SK-MEL-5 (cell line): ENCODE measurements around the gene REELD1. TPM values are rescaled to one million over a fixed set of nuclear protein-coding genes. Genes with fewer than 3 reads are reported as not detected.

Experiments used
- DNase-seq: peaks from one replicate; pipeline ENCODE4 v3.0.0-alpha.2; 2016; ENCODE audit warnings: low read depth, low spot score
- in situ Hi-C: cut with HindIII; loops from 2 replicates; pipeline ENCODE4 v1.10.0; 2016; ENCODE audit warnings: low sequenced_read_pairs, high pct_unique_total_duplicates, low pct_unique_long_range_greater_than_20kb
- total RNA-seq: library from RNA; depleted of rRNA; stranded (reverse); fragments of >200 nt; shearing (Covaris generic); gene quantifications from 2 replicates; pipeline ENCODE4 v1.2.3, GENCODE V29; 2014

REELD1 gene
- total RNA-seq, 1 experiment from 2014 or later, result not detected

DNA sequence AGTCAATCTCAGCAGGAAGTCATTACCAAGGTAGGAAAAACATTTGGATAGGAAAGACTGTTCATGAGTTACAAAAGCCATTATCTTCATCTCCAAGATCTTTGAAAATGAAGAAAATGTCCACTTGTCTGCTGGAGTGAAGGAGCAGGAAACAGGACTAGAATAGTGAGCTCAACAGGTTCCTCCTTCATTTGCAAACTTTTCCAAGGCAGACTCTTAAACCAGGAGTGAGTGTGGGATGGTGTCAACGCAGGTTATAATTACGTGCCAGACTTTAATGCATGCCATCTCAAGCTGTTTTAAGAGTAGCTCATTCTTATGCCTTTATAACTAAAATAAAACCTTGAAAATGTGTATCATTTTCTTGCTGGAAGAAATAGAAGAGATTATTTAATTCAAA lies 3.4 kb upstream of the REELD1 start:
- in situ Hi-C loops, result no loop called here
- no peak for DNase-seq

DNA sequence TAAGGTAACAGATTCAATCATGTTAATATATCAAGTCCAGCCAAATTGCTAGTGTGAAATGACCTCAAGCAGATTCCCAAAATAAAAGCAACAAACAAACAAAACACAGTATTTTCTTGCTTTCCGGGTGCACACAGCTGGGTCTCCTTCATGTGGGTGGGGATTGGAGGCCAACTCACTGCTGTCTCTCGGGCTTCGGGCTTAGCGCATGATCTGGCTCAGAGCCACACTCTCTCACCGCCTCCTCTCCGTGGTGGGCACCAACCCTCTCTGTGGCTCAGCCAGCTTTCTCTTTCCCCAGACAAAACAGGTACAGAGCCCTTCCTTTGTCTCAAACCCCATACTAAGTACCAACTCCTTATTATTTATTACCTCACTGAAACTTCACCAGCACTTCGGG lies 2.9 kb upstream of the REELD1 start:
- DNase-seq, result no peak
- in situ Hi-C loops, result no loop called here

DNA sequence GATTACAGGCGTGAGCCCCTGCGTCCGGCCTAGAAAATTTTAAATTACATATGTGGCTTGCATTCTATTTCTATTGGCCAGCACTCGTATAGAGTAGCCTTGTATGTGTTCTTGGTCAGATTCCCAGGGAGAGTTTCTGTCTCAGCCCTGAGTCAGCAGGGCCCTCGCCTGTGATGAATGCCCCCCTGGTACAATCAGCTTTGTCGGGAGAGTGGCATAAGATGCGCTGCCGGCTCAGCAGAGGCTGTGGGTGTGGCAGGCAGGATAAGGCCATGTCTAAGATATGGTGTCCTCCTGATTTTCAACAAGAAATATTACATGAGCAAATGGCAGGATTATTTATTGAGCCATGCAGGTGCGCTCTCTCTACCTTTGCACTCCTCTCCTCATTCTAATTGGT lies 1.6 kb upstream of the REELD1 start:
- in situ Hi-C loops, result no loop called here
- DNase-seq, result no peak

DNA sequence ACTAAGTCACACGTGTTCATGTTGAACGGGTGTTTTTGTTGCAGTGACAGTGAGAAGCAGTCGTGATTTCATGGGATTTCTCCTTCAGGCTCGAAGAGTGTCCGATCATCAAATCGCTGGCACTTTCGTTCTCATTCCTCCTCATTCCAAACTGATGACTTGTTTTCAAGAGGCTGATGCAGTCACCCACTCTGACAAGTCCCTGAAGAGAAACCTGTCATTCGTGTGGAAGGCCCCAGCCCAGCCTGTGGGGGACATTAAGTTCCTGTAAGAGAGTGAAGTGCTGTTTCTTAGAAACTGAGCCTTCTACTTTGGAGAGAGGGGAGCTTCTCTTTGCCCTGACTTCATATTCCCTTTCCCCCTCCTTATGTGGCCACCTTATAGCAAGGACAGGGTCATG lies 8.0 kb downstream of the REELD1 start:
- DNase-seq, result peak; percentile 5
- in situ Hi-C loops, result no loop called here

GRCh38 chr4:146224326-146224966 lies 10.1 kb downstream of the REELD1 start:
- in situ Hi-C loops, result no loop called here
- DNase-seq, result no peak

GRCh38 chr4:146229406-146229805 lies 15.1 kb downstream of the REELD1 start:
- in situ Hi-C loops, result no loop called here
- no peak for DNase-seq

DNA sequence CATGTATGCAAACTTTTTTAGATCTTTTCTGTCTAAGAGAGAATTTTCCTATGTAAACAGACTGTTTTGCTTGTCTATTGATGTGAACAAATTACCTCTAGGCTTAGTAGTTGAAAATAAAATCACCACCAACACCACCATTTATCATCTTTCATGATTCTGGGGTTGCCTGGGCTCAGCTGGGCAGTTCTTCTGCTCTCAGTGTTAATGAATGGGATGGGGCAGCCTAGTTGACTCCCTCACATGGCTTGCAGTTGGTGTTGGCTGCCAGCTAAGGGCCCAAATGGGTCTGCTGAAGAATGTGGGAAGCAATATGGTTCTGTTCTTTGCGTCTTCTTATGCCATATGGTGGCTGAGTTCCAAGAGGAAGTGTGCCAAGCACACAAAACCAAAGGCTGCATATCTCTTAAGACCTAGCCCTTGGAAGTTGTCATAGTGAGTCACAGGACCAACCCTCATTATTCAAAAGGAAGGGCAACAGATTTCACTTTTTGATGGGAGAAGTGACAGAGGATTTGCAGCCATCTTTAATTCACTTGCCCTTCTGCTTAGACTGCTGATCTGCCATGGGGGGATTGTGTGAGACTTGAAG lies 17.9 kb downstream of the REELD1 start:
- DNase-seq, result no peak
- in situ Hi-C loops, result no loop called here

DNA sequence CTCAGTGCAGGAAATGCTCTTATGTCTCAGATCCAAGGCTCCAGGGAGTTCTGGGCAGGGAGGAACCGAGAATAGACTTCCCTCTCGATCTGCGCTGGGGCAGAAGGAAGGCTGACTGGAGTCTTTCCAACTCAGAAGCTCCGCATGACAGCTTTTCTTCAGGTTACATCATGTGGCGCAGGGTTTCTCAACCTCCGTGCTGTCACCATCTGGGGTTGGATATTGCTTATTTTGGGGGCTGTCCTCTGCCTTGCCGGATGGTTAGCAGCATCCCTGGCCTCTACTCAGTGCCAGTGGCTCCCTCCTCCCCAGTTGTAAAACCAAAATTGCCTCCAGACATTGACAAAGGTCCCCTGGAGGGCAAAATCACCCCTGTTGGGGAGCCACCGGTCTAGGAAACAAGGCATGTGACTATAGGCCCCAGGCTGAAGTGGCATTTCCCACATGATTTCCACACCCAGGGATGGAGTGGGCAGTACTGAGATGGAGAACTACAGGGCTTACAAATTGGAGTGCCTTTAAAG lies 21.4 kb downstream of the REELD1 start:
- in situ Hi-C loops, result no loop called here
- DNase-seq, result no peak

GRCh38 chr4:146236216-146236615 lies 21.9 kb downstream of the REELD1 start:
- DNase-seq, result no peak
- in situ Hi-C loops, result no loop called here

DNA sequence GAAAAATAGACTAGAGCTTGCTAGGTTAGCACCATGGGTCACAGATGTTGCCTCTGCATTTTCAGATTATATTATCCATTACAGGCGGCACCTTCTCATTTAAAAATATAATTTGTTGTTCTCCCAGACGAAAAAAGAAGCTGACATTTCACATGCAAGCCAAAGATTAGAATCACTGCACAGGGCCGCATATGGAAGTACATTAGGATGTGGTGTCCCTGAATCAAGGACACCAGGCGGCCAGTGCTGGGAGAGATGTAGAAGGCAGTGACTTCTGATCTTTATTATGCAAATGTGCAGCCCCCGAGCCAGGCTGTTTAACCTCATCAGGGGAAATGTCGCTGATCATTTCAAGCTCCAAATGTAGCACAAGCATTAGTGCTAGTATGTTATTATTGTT lies 22.8 kb downstream of the REELD1 start:
- in situ Hi-C loops, result no loop called here
- DNase-seq, result no peak

DNA sequence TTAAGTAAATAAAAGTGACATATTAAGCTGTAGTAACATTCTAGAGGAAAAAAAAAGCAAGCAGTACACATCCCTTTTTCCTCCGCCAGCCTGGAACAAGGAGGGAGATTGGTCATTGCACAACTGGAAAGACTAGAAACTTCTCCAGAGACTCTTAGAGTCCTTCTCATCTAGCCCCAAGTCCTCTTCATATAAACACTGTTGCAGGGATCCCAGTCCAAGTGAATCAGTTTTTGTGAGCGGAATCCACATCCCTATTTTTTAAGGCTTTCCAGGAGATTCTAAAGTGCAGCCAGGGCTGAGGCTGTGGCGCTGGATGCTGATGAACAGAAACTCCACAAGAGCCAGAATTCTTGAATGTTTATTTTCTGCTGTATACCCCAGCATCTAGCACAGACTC lies 23.8 kb downstream of the REELD1 start:
- no peak for DNase-seq
- in situ Hi-C loops, result no loop called here

- DNase-seq, result no peak
- in situ Hi-C loops, result no loop called here
Observed at GRCh38 chr4:146243141-146243882, 29.0 kb downstream of the REELD1 start.

GRCh38 chr4:146243883-146244277 lies 29.5 kb downstream of the REELD1 start:
- in situ Hi-C loops, result no loop called here

GRCh38 chr4:146244496-146244895 lies 30.2 kb downstream of the REELD1 start:
- DNase-seq, result no peak
- in situ Hi-C loops, result no loop called here

More at GRCh38 chr4:146243883-146244277, 29.5 kb downstream of the REELD1 start:
- DNase-seq, result no peak

GRCh38 chr4:146245246-146245645 lies 30.9 kb downstream of the REELD1 start:
- in situ Hi-C loops, result no loop called here
- DNase-seq, result no peak

GRCh38 chr4:146245850-146246249 lies 31.5 kb downstream of the REELD1 start:
- no peak for DNase-seq
- in situ Hi-C loops, result no loop called here

DNA sequence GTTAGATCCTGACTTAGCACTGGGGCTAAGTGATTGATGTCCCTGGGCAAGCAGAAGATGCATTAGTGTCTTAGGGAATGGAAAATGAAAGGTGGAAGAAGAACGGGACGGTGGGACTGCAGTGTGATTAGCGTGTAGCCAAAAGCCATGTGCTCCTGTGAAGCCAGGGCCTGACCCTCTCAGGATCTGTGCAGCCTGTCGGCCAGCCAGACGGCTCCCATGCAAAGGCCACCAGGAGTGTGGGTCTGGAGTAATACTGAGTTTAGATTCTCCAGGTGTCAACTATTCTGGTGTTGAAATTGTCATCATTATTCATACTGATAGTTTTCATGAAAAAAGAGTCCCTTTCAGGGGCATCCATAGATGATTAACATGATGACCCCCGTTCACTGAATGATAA lies 32.0 kb downstream of the REELD1 start:
- DNase-seq, result no peak
- in situ Hi-C loops, result no loop called here

- in situ Hi-C loops, result no loop called here
- DNase-seq, result no peak
Observed at GRCh38 chr4:146247356-146247755, 33.0 kb downstream of the REELD1 start.
